DOHH2 (cell line): ENCODE results near the gene CLTCL1.

ENCODE experiments used
- H3F3A ChIP-seq: fragments of 200-600 bp; sonication (generic), shearing (Covaris generic); 2 replicates; pipeline ENCODE4 v1.6.0; 2016; ENCODE audit warnings: antibody characterized with exemption, mild to moderate bottlenecking; ENCODE audit not compliant: control insufficient read depth, insufficient read depth
- H3K27ac ChIP-seq: fragments of 200-600 bp; sonication (generic); 2 replicates; pipeline ENCODE4 v1.5.1; 2014; ENCODE audit warnings: low read depth, mild to moderate bottlenecking, low read length, moderate library complexity
- H3K27me3 ChIP-seq: fragments of 200-600 bp; sonication (generic); 2 replicates; pipeline ENCODE4 v1.6.1; 2014; ENCODE audit warnings: mild to moderate bottlenecking, low read length, mixed read lengths; ENCODE audit not compliant: control insufficient read depth
- H3K36me3 ChIP-seq: fragments of 200-600 bp; sonication (generic); 2 replicates; pipeline ENCODE4 v1.6.1; 2014; ENCODE audit warnings: mild to moderate bottlenecking, low read length, moderate library complexity, mixed read lengths; ENCODE audit not compliant: control insufficient read depth
- H3K4me1 ChIP-seq: fragments of 200-600 bp; sonication (generic); 2 replicates; pipeline ENCODE4 v1.6.1; 2014; ENCODE audit warnings: mild to moderate bottlenecking, low read length, mixed read lengths; ENCODE audit not compliant: control insufficient read depth
- H3K4me2 ChIP-seq: fragments of 200-600 bp; sonication (generic); 2 replicates; pipeline ENCODE4 v1.6.0; 2014; ENCODE audit warnings: mild to moderate bottlenecking, low read length, moderate library complexity
- H3K4me3 ChIP-seq: fragments of 200-600 bp; sonication (generic); 2 replicates; pipeline ENCODE4 v1.5.1; 2014; ENCODE audit warnings: mild to moderate bottlenecking, low read length, mixed read lengths
- H3K79me2 ChIP-seq: fragments of 200-600 bp; sonication (generic); 2 replicates; pipeline ENCODE4 v1.6.1; 2014; ENCODE audit warnings: mild to moderate bottlenecking, low read length, mixed read lengths; ENCODE audit not compliant: control insufficient read depth
- H3K9me2 ChIP-seq: fragments of 200-600 bp; sonication (generic); replicated peaks from 2 replicates; pipeline ENCODE4 v1.6.1; 2014; ENCODE audit warnings: mild to moderate bottlenecking, low read length, mixed read lengths; ENCODE audit not compliant: control insufficient read depth
- H3K9me3 ChIP-seq: fragments of 200-600 bp; sonication (generic); 2 replicates; pipeline ENCODE4 v1.6.1; 2014; ENCODE audit warnings: antibody characterized with exemption, low read length, mixed read lengths; ENCODE audit not compliant: control insufficient read depth, insufficient read depth
- H4K20me1 ChIP-seq: fragments of 200-600 bp; sonication (generic); 2 replicates; pipeline ENCODE4 v1.6.0; 2014; ENCODE audit warnings: low read depth, mild to moderate bottlenecking, antibody characterized with exemption, low read length, moderate library complexity; ENCODE audit not compliant: control insufficient read depth, insufficient read depth
- EZH2phosphoT487 ChIP-seq: fragments of 200-600 bp; sonication (generic); IDR thresholded peaks from 2 replicates; pipeline ENCODE4 v1.6.1; 2017; ENCODE audit warnings: borderline replicate concordance, mild to moderate bottlenecking, antibody characterized with exemption, low read length, moderate library complexity, mixed read lengths
- TF ChIP-seq, protein P1 (sequence below): fragments of 200-600 bp; sonication (generic); IDR thresholded peaks from one replicate; pipeline ENCODE4 v1.5.1; 2014; ENCODE audit warnings: antibody characterized with exemption, mild to moderate bottlenecking, low read depth, low read length; ENCODE audit not compliant: poor library complexity, severe bottlenecking

The CLTCL1 gene

GRCh38 chr22:19130959-19131684, 160.4 kb downstream of the CLTCL1 start, which contains the start of gene TSSK2:
Gene TSSK2, plus strand, starts transcription at chr22:19131308. Its CDS starts 92 bp downstream, at chr22:19131400.
- no peak for TF ChIP-seq EZH2phosphoT487
- TF ChIP-seq, protein P1, sequence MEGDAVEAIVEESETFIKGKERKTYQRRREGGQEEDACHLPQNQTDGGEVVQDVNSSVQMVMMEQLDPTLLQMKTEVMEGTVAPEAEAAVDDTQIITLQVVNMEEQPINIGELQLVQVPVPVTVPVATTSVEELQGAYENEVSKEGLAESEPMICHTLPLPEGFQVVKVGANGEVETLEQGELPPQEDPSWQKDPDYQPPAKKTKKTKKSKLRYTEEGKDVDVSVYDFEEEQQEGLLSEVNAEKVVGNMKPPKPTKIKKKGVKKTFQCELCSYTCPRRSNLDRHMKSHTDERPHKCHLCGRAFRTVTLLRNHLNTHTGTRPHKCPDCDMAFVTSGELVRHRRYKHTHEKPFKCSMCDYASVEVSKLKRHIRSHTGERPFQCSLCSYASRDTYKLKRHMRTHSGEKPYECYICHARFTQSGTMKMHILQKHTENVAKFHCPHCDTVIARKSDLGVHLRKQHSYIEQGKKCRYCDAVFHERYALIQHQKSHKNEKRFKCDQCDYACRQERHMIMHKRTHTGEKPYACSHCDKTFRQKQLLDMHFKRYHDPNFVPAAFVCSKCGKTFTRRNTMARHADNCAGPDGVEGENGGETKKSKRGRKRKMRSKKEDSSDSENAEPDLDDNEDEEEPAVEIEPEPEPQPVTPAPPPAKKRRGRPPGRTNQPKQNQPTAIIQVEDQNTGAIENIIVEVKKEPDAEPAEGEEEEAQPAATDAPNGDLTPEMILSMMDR = no peak
- H3K9me3 ChIP-seq = no peaks in the 10 kb centered on the region
- peaks cover 29% of the 10 kb centered on the region for H3K36me3 ChIP-seq
- H3K79me2 ChIP-seq = no peaks in the 10 kb centered on the region
- H3K4me2 ChIP-seq = no peak within 1 kb of the TSS
- no peak within 1 kb of the TSS for H3K4me3 ChIP-seq
- no peak within 1 kb of the TSS for H3K27ac ChIP-seq
- no peaks in the 10 kb centered on the region for H3K4me1 ChIP-seq
- H3F3A ChIP-seq = no peaks in the 10 kb centered on the region
- H3K9me2 ChIP-seq = no peaks in the 10 kb centered on the region
- no peaks in the 10 kb centered on the region for H4K20me1 ChIP-seq
- H3K27me3 ChIP-seq = no peaks in the 10 kb centered on the region

DNA sequence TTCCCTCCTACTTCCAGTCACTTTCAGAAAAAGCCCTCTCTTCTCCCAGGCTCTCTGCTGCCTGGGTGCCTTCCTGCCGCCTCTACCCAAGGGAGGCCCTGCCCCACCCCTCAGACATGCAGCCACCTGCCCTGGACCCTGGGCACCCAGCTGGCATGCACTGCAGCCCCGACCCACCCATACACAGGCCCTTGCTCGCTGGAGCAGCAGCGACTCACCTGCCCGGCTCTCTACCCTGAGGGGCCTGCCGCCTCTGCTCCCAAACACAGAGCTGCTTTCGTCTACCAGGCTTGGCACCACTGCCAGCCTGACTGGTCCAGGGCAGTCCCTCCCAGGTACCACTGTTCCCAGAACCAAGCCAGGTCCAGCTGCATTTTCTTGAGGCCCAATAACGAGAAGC, 161.6 kb downstream of the CLTCL1 start:
- Histone ChIP-seq H3K36me3 (peaks cover 26% of the 10 kb centered on the region), H3K79me2 (no peaks in the 10 kb centered on the region), H3K27me3 (no peaks in the 10 kb centered on the region), H4K20me1 (no peaks in the 10 kb centered on the region), H3K4me2 (no peak overlapping the region), H3K4me3 (no peak overlapping the region), H3K27ac (no peak overlapping the region), H3K9me2 (no peaks in the 10 kb centered on the region), H3K4me1 (no peaks in the 10 kb centered on the region), H3K9me3 (no peaks in the 10 kb centered on the region), H3F3A (no peaks in the 10 kb centered on the region)
- TF ChIP-seq, protein P1 = no peak
- TF ChIP-seq EZH2phosphoT487 = no peak
